ENCODE measurements around the gene BCO2. TPM values are rescaled to one million over a fixed set of nuclear protein-coding genes. Genes with fewer than 3 reads are reported as not detected.

The BCO2 gene
- total RNA-seq, 1 experiment from 2014 or later, result 0.31 TPM

DNA sequence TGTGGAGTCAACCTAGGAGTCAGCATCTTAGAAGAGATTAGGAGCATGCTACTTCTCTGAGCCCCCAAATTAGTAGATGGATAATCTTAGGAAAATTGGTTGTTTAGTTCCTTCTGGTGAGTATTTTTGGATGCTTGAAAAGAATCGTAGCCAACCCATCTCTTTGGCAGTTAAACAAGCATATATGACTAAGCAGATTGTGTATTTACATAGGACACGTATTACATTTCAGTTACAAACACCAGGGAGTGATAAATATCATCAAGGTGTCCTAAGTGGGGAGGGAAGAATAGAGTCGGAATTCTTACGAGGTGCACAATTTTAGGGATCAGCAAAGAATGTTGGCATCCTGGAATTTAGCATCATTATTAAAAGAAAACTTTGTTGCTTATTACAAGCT lies 71.9 kb downstream of the BCO2 start:
- no peak overlapping the region for H2AK5ac ChIP-seq (ENCODE audit: insufficient read length, low read length)
- H3K27ac ChIP-seq (ENCODE audit: insufficient read length, low read depth, low read length), result no peak overlapping the region
- no peaks in the 10 kb centered on the region for H3K4me1 Mint-ChIP-seq
- H3K36me3 Mint-ChIP-seq (ENCODE audit: insufficient read depth in 1 of 3, low read depth in 3 of 3), result peaks cover 5 to 23% (median 18%) of the 10 kb centered on the region in 3 experiments; a peak in 6 of 7 replicates
- peaks cover 3 to 19% of the 10 kb centered on the region in 2 experiments; a peak in 3 of 5 replicates for H3K9me3 Mint-ChIP-seq
- H2BK12ac ChIP-seq (ENCODE audit: insufficient read length, low read depth, low read length), result no peak overlapping the region
- H4K8ac ChIP-seq (replicated peaks; ENCODE audit: insufficient read length, low read depth, low read length), result no peak overlapping the region
- no peak overlapping the region for H3K4ac ChIP-seq (ENCODE audit: low read depth, low read length)
- DNase-seq, result no peak
- no peak overlapping the region for H2BK5ac ChIP-seq (ENCODE audit: insufficient read length, low read length)
- WGBS (ENCODE audit: extremely low coverage, insufficient read length, low lambda C conversion rate), result no CpG with 5 or more reads among the region's 4 CpGs
- H3K4me3 Mint-ChIP-seq, result no peak overlapping the region
- no peak overlapping the region for H2BK15ac ChIP-seq (ENCODE audit: low read depth, low read length)
- no peaks in the 10 kb centered on the region for H3K27me3 ChIP-seq (ENCODE audit: insufficient read depth, low read length)
- no peak overlapping the region for H3K4me2 ChIP-seq (ENCODE audit: insufficient read depth, insufficient read length, low read length)
- no peaks in the 10 kb centered on the region for H4K20me1 ChIP-seq (ENCODE audit: control insufficient read depth, insufficient read depth, insufficient read length)
- TF ChIP-seq, protein P1, sequence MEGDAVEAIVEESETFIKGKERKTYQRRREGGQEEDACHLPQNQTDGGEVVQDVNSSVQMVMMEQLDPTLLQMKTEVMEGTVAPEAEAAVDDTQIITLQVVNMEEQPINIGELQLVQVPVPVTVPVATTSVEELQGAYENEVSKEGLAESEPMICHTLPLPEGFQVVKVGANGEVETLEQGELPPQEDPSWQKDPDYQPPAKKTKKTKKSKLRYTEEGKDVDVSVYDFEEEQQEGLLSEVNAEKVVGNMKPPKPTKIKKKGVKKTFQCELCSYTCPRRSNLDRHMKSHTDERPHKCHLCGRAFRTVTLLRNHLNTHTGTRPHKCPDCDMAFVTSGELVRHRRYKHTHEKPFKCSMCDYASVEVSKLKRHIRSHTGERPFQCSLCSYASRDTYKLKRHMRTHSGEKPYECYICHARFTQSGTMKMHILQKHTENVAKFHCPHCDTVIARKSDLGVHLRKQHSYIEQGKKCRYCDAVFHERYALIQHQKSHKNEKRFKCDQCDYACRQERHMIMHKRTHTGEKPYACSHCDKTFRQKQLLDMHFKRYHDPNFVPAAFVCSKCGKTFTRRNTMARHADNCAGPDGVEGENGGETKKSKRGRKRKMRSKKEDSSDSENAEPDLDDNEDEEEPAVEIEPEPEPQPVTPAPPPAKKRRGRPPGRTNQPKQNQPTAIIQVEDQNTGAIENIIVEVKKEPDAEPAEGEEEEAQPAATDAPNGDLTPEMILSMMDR (conservative IDR thresholded peaks at IDR 0.05), result no peak
- H3T11ph ChIP-seq (ENCODE audit: low read length), result no peak overlapping the region
- peaks cover 27% of the 10 kb centered on the region for H3K27me3 Mint-ChIP-seq (ENCODE audit: low read depth)
- H2BK120ac ChIP-seq (ENCODE audit: low read depth, low read length, poor library complexity, severe bottlenecking), result no peak overlapping the region
- no peak overlapping the region for H3K23ac ChIP-seq (ENCODE audit: insufficient read length, low read depth, low read length)
- no peak overlapping the region for H3K9ac ChIP-seq (ENCODE audit: extremely low read depth, insufficient read length, low read length)
- no peak overlapping the region for H3K27ac Mint-ChIP-seq
- no peaks in the 10 kb centered on the region for H3K23me2 ChIP-seq (ENCODE audit: insufficient read length, low read depth, low read length, poor library complexity, severe bottlenecking)
- no peaks in the 10 kb centered on the region for H3K79me2 ChIP-seq (ENCODE audit: insufficient read depth, low read length)
- H3K9me3 ChIP-seq (ENCODE audit: control insufficient read depth, low read depth, low read length), result no peaks in the 10 kb centered on the region
- no peaks in the 10 kb centered on the region for H3K79me1 ChIP-seq (ENCODE audit: insufficient read depth, low read depth, low read length, poor library complexity, severe bottlenecking)
- no peak overlapping the region for H4K5ac ChIP-seq (ENCODE audit: insufficient read length, low read depth, low read length)
- H3K18ac ChIP-seq (ENCODE audit: insufficient read length, low read depth, low read length), result no peak overlapping the region
- no peak overlapping the region for H4K91ac ChIP-seq (ENCODE audit: insufficient read length, low read depth, low read length)
- no peak overlapping the region for H2AFZ ChIP-seq (ENCODE audit: low read length)
- H2BK20ac ChIP-seq (ENCODE audit: low read depth, low read length, poor library complexity, severe bottlenecking), result no peak overlapping the region
- H3K4me1 ChIP-seq (ENCODE audit: insufficient read depth, low read length), result no peaks in the 10 kb centered on the region
- no peak overlapping the region for H3K56ac ChIP-seq (ENCODE audit: insufficient read length, low read depth, low read length)
- no peak overlapping the region for H3K14ac ChIP-seq (ENCODE audit: insufficient read depth, low read length)
